Spleen (tissue), 7 donors: ENCODE measurements around the gene FMO4.

ENCODE experiments used
- CTCF ChIP-seq, 11 experiments: fragments of 200-600 bp in 7 of 11; fragments of 450-650 bp in 4 of 11; sonication (generic) in 4 of 11; IDR thresholded peaks in 8 of 11; conservative IDR thresholded peaks in 3 of 11; 1 replicate in 7 of 11; 2 replicates in 4 of 11; pipeline versions ENCODE4 v1.4.0 to v1.8.0; 2016 to 2021; ENCODE audit warnings: antibody characterized with exemption in 11 of 11, inconsistent platforms in 4 of 11, mild to moderate bottlenecking in 1 of 11
- POLR2A ChIP-seq, 3 donors: fragments of 450-650 bp; IDR thresholded peaks; one replicate each; pipeline ENCODE4 v1.5.1; 2017; ENCODE audit warnings: antibody characterized with exemption in 3 of 3, mild to moderate bottlenecking in 1 of 3
- POLR2AphosphoS5 ChIP-seq, 3 donors: sonication (generic); formaldehyde crosslinking; IDR thresholded peaks; one replicate each; pipeline ENCODE4 v1.5.1; 2017; ENCODE audit warnings: antibody characterized with exemption in 3 of 3
- donor health status: DM: no; HTN: no; CAD: no; lungs with moderate emphysema.
- donor health status: DM: no; HTN: no; CAD: no.
- donor health status: DM: no; HTN: no; CAD: no.

- TF ChIP-seq POLR2A (IDR thresholded peaks at IDR 0.05): no peak
- TF ChIP-seq CTCF (IDR thresholded peaks at IDR 0.05 in 8 of 11, conservative IDR thresholded peaks at IDR 0.05 in 3 of 11): no peak
- no peak for TF ChIP-seq POLR2AphosphoS5 (IDR thresholded peaks at IDR 0.05)
Measured at GRCh38 chr1:171384496-171384895, 70.5 kb downstream of the FMO4 start.
